Measurements from ENCODE around the gene SLC9A8.

- TF ChIP-seq ATF3 (IDR thresholded peaks at IDR 0.05) (no peak), CTCF (IDR thresholded peaks at IDR 0.05 in 2 of 3, conservative IDR thresholded peaks at IDR 0.05 in 1 of 3; ENCODE audit: borderline replicate concordance in 1 of 3, insufficient read depth in 1 of 3, low read depth in 2 of 3, low read length in 2 of 3) (no peak), RAD21 (IDR thresholded peaks at IDR 0.05; ENCODE audit: low read depth) (no peak), POLR2A (IDR thresholded peaks at IDR 0.05; ENCODE audit: borderline replicate concordance, extremely low read depth, insufficient read depth, insufficient read length) (no peak), EZH2 (IDR thresholded peaks at IDR 0.05) (no peak)
Observed at GRCh38 chr20:49803418-49803817, 9.2 kb upstream of the SLC9A8 start.
